Gastrocnemius medialis (tissue), 4 donors: ENCODE results near the gene FABP2. TPM values are rescaled to one million over a fixed set of nuclear protein-coding genes. Genes with fewer than 3 reads are reported as not detected.
A peak's percentile ranks its signal among the peaks of the same experiment; 100 is the strongest.
"Not testable (repeated sequence)": the region's sequence is repeated elsewhere in the genome, so short reads cannot be mapped to it uniquely, and the experiment has no call there.

ENCODE experiments used
- ATAC-seq, 2 donors: fragments of 150-250 bp; one replicate each; pipeline ENCODE4 v1.9.1; 2016
- DNase-seq, 2 donors: peaks; one replicate each; pipeline ENCODE4 v3.0.0-alpha.2; 2019
- H3K27ac ChIP-seq, 4 donors: fragments of 200-600 bp; sonication (generic); 1 replicate in 1 of 4; 2 replicates in 3 of 4; pipeline ENCODE4 v1.5.1; 2016 to 2018; ENCODE audit warnings: mild to moderate bottlenecking in 2 of 4, moderate library complexity in 1 of 4
- H3K27me3 ChIP-seq, 3 donors: fragments of 200-600 bp; sonication (generic) in 2 of 3; 1 replicate in 1 of 3; 2 replicates in 2 of 3; pipeline versions ENCODE4 v1.5.1 to v1.6.0; 2016 to 2019; ENCODE audit warnings: mild to moderate bottlenecking in 1 of 3, moderate library complexity in 1 of 3
- H3K36me3 ChIP-seq, 2 donors: fragments of 200-600 bp; sonication (generic) in 1 of 2; one replicate each; pipeline ENCODE4 v1.5.1; 2017 to 2018
- H3K4me1 ChIP-seq, 2 donors: fragments of 200-600 bp; sonication (generic) in 1 of 2; one replicate each; pipeline ENCODE4 v1.5.1; 2016 to 2017; ENCODE audit warnings: mild to moderate bottlenecking in 2 of 2
- H3K4me3 ChIP-seq, 4 donors: fragments of 200-600 bp; sonication (generic) in 3 of 4; 1 replicate in 1 of 4; 2 replicates in 3 of 4; pipeline ENCODE4 v1.5.1; 2016 to 2019; ENCODE audit warnings: mild to moderate bottlenecking in 2 of 4
- H3K9me3 ChIP-seq, 3 donors: fragments of 200-600 bp; sonication (generic) in 2 of 3; 1 replicate in 1 of 3; 2 replicates in 2 of 3; pipeline ENCODE4 v1.5.1; 2016 to 2019
- POLR2A ChIP-seq, 2 donors: fragments of 450-650 bp; IDR thresholded peaks; one replicate each; pipeline ENCODE4 v1.6.1; 2017; ENCODE audit warnings: antibody characterized with exemption in 2 of 2, mild to moderate bottlenecking in 2 of 2, moderate library complexity in 2 of 2
- in situ Hi-C, 4 donors: fragments of 200-750 bp; cut with MboI; loops; one replicate each; pipeline versions ENCODE4 v1.15.0 to v1.8.0; 2017; ENCODE audit warnings: low sequenced_read_pairs in 4 of 4
- intact Hi-C: fragments of 100-400 bp; cut with DNase I; formaldehyde crosslinking; loops from one replicate; pipeline ENCODE4 v1.15.1; 2023; ENCODE audit warnings: low total_unique reads
- total RNA-seq, 4 donors: library from RNA; depleted of rRNA; stranded (reverse); fragments of >200 nt; gene quantifications; one replicate each; pipeline versions ENCODE4 v1.1.0 to v1.2.3, GENCODE V29; 2016
- TF ChIP-seq, protein P1 (sequence below), 5 experiments: fragments of 450-650 bp in 3 of 5; fragments of 200-600 bp in 2 of 5; sonication (generic) in 2 of 5; IDR thresholded peaks in 4 of 5; conservative IDR thresholded peaks in 1 of 5; 1 replicate in 4 of 5; 2 replicates in 1 of 5; pipeline ENCODE4 v1.5.1; 2016 to 2019; ENCODE audit warnings: antibody characterized with exemption in 5 of 5, mild to moderate bottlenecking in 3 of 5, moderate library complexity in 3 of 5

The FABP2 gene
- total RNA-seq, result under 1 TPM in 1 of 4 donors, not detected in 3; 0.15 TPM

DNA sequence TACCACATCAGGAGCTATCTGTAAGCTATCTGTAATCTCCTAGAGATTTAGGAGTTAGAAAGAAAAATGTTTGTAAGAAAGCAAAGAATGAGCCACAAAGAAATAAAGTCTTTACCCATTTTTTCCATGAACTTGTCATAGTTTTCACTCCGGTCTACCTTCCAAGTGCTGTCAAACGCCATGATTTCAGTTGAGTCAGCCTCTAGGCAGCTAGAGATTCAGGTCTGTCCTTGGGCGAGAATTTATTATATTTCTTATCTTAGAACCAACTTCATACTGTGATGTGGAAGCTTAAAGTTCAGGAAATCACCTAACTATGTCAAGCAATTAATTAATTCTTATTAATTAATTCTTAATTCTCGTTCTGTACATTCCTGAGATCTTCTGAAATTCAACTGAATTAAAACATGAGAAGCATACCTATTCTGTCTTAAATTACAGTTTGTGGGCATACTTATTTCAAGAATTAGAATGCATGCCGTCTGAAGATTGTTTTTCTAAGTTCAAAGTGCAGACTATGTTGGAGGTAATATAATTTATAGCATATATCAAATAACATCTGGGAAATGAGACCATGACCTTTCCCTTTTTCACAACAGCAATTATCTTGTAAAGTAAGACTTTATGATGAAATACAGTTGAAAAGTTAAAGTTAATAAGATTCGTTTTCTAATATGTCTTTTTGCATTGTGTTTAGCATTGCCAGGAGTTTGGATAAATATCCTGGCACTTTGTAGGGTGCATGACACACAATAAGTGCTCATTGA, at the start of gene FABP2:
Gene FABP2 (minus strand): TSS at position 218 of the 767 bp plus-strand sequence. CDS start 36 bp downstream, at position 182.
- in situ Hi-C loops, result no loop called here
- ATAC-seq, result no peak

DNA sequence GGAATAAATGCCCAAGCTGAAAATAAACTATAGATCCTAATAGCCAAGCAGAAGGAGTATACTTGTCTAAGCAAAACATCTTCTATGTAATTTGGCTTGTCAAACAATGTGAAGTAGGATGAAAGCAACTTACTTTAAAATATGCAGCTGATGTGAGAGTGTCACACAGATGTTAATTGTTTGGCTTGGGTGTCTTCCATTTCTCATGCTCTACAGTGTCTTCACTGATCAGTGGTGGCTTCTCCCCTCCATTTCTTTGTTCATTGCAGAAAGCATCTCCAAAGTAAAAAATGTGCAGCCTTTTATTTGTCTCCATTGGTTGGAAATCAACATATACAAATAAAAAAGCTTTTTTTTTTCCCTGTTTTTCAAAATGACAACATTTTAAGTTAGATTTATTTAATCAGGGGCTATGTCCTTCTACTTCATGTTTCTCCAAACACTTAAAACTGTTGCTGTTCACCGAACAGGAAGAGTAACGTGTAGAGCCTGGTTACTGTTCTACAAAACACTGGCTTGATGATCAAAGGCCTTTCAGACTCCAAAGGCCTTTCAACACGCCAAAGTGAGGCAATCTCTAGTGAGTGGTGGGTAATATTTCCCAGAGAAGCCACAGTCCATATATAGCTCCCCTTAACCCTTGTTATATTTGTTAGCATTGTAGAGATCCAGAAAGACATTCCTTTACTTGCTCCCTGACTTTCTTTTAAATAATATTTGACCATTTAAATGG, 49.2 kb upstream of the FABP2 start:
- H3K4me3 ChIP-seq, H3K27me3 ChIP-seq, in situ Hi-C loops, H3K27ac ChIP-seq, H3K9me3 ChIP-seq, DNase-seq, ATAC-seq, H3K36me3 ChIP-seq, H3K4me1 ChIP-seq, intact Hi-C loops: not testable (repeated sequence)

More for the DNA sequence above, at the start of gene FABP2:
- no peaks in the 10 kb centered on the region for H3K4me1 ChIP-seq
- intact Hi-C loops, result no loop called here
- H3K9me3 ChIP-seq, result no peaks in the 10 kb centered on the region
- no peak within 1 kb of the TSS for H3K27ac ChIP-seq
- H3K4me3 ChIP-seq, result no peak within 1 kb of the TSS
- DNase-seq, result no peak
- no peaks in the 10 kb centered on the region for H3K27me3 ChIP-seq
- no peak for TF ChIP-seq POLR2A (IDR thresholded peaks at IDR 0.05)
- TF ChIP-seq, protein P1, sequence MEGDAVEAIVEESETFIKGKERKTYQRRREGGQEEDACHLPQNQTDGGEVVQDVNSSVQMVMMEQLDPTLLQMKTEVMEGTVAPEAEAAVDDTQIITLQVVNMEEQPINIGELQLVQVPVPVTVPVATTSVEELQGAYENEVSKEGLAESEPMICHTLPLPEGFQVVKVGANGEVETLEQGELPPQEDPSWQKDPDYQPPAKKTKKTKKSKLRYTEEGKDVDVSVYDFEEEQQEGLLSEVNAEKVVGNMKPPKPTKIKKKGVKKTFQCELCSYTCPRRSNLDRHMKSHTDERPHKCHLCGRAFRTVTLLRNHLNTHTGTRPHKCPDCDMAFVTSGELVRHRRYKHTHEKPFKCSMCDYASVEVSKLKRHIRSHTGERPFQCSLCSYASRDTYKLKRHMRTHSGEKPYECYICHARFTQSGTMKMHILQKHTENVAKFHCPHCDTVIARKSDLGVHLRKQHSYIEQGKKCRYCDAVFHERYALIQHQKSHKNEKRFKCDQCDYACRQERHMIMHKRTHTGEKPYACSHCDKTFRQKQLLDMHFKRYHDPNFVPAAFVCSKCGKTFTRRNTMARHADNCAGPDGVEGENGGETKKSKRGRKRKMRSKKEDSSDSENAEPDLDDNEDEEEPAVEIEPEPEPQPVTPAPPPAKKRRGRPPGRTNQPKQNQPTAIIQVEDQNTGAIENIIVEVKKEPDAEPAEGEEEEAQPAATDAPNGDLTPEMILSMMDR (IDR thresholded peaks at IDR 0.05 in 4 of 5, conservative IDR thresholded peaks at IDR 0.05 in 1 of 5), result no peak
- H3K36me3 ChIP-seq, result no peaks in the 10 kb centered on the region

DNA sequence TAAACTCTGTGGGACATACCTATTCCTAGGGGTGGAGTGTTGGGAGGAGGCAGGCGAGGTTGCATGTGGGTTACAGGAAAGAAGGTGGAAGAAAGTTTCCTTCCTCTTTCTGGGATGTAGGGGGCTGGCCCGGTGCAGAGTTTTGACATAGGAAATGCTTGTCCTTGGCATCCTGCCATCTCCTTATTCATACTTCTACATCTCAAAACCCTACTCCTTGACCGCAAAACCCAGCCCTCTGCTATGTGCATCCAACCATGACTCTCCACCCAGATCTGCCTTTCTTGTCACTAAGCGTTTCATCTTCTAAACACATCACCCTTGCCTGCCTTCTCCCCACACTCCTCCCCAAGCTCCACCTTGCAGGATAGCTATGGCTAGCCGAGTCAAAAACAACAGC, 48.5 kb upstream of the FABP2 start:
- ATAC-seq, result peak in 1 of 2 donors; percentile 26
- in situ Hi-C loops, H3K27ac ChIP-seq, H3K27me3 ChIP-seq, intact Hi-C loops, H3K4me1 ChIP-seq, DNase-seq, H3K9me3 ChIP-seq, H3K36me3 ChIP-seq, H3K4me3 ChIP-seq: not testable (repeated sequence)

DNA sequence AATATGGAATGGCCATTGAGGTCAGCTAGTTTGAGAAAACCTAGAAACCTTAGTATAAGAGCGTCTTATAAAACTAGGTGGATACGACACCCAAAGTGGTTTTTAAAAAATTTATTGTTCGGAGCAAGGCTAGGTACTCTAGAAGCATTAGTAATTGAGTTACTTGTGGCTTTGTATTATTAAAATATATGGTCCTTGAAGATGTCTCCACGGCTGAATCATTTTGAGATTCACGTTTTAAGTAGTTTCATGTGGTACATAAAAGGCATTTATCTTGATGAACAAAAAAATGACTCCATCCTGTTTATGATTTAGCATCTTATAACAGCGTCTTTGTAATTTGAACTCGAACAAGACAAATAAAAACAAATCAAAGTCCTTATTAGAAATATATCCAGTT, 44.9 kb upstream of the FABP2 start:
- in situ Hi-C loops, H3K27me3 ChIP-seq, H3K27ac ChIP-seq, ATAC-seq, H3K9me3 ChIP-seq, intact Hi-C loops, H3K36me3 ChIP-seq, DNase-seq, H3K4me1 ChIP-seq, H3K4me3 ChIP-seq: not testable (repeated sequence)

DNA sequence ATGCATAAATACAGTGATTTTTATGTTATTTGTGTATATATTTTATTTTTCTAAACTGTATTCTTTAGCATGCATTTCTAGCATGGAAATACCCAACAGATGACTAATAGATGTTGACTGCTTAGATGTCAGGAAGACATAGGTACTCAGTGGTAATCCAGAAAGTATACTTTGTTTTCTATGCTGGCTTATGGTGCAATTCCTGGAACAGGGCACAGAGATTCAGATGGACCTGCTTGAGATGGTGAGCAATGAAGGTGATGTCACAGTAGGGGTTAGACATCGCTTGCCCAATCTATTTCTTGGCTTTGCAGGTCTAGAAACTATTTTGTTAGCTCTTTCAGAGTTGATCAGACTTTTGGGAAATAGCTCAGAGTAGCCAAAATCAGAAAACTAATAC, 42.3 kb upstream of the FABP2 start:
- H3K27me3 ChIP-seq, H3K27ac ChIP-seq, ATAC-seq, in situ Hi-C loops, intact Hi-C loops, DNase-seq, H3K9me3 ChIP-seq, H3K36me3 ChIP-seq, H3K4me3 ChIP-seq, H3K4me1 ChIP-seq: not testable (repeated sequence)

DNA sequence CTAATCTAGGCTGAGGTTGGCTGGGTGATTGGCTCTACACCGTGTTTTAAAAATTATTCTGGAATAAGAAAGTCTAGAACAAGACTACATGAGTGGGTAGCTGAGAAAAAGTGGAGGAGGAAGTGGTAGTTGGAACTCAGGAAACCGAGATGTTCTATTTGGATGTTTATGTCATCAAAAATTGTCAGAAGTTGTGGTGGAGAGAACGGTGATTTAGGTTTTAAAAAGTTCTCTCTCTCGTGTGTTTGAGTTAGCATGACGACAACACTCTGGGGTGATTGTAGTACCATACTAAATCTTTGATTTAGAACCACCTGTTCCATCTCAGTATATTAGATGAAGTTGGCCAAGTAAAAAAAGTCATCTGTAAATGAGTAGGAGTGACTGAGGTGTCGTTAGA, 41.4 kb upstream of the FABP2 start:
- H3K27me3 ChIP-seq, DNase-seq, ATAC-seq, H3K9me3 ChIP-seq, H3K4me1 ChIP-seq, H3K36me3 ChIP-seq, in situ Hi-C loops, H3K27ac ChIP-seq, H3K4me3 ChIP-seq, intact Hi-C loops: not testable (repeated sequence)

DNA sequence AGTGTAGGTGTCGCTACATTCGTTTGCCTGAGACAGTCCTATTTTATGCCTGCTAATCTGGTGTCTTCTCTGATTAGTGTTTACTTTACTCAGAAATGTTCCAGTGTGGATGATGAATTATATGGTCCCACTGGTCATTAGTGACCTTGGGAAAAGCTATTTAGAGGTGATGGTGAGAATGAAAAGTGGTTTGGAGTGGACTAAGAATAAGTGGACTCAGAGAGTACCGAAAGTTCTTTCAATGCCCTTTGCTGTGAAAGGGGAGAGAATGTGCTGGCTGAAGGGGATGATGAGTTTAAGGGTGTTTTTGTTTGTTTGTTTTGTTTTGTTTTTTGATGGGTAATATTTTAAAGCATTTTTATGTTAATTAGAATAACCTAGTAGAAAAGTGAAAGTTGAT, 40.5 kb upstream of the FABP2 start:
- ATAC-seq, DNase-seq, intact Hi-C loops, H3K27me3 ChIP-seq, H3K4me3 ChIP-seq, H3K9me3 ChIP-seq, H3K27ac ChIP-seq, H3K4me1 ChIP-seq, in situ Hi-C loops, H3K36me3 ChIP-seq: not testable (repeated sequence)

DNA sequence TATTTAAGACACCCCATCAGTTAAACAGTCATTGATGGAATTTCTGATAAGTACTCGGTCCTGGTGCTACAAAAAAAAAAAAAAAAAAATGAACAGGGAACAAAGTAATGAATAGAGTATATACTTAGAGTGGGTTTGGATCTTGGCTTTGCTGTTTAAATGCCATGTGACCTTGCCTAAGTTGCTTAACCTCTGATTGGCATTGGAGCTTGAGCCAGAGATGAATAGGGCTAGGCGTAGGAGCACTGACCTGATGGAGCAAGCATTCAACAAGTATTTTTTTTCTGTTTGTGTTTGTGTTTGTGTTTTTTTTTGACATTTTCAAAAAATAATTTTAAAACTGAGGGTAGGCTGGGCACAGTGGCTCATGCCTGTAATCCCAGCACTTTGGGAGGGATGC, 37.9 kb upstream of the FABP2 start:
- H3K4me3 ChIP-seq, intact Hi-C loops, H3K27ac ChIP-seq, ATAC-seq, DNase-seq, in situ Hi-C loops, H3K36me3 ChIP-seq, H3K27me3 ChIP-seq, H3K9me3 ChIP-seq: not testable (repeated sequence)
- peaks cover 9 to 15% of the 10 kb centered on the region in 2 donors for H3K4me1 ChIP-seq

DNA sequence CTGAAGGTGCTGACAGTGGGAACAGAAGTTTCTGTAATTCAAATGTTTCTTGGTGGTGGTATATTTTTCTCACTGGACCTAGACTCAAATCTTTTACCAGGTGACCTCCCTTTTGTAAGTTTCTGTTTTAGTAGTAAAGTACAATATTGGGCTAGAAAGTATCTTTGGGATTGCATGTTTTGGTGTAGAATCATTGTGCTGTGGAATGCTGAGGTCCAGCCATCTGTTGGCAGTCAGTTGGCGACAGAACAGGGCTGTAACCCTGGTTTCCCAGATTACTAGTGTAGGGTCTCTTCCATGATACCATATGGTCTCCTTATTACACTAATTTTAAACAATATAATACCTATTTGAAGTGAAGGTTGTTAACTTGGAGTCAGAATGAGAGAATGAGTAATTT, 34.9 kb upstream of the FABP2 start:
- in situ Hi-C loops, intact Hi-C loops, DNase-seq, H3K27ac ChIP-seq, ATAC-seq, H3K9me3 ChIP-seq, H3K4me3 ChIP-seq, H3K27me3 ChIP-seq, H3K36me3 ChIP-seq: not testable (repeated sequence)
- peaks cover 9 to 15% of the 10 kb centered on the region in 2 donors for H3K4me1 ChIP-seq

DNA sequence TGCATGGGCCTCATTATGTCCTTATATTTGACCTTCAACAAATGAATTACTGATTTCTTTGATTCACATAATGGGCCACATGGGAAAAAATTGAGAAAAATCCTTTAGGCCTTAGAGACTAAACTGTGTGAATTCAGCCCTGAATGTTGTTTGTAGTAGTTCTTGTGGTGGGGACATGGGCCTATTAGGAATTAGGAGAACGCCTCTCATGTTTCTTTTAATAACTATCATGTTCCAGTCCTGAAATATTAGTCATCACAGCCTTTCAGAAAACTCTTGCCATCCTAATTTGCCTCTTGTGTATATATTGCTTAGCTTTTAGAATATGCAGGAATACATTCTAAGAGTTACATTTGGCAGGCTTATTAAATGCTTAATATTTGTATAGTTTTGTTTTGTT, 34.1 kb upstream of the FABP2 start:
- DNase-seq, H3K4me3 ChIP-seq, H3K27me3 ChIP-seq, H3K9me3 ChIP-seq, in situ Hi-C loops, intact Hi-C loops, H3K36me3 ChIP-seq: not testable (repeated sequence)
- H3K27ac ChIP-seq, result peak overlapping the region in 1 of 4 donors; percentile 35
- peaks cover 9 to 15% of the 10 kb centered on the region in 2 donors for H3K4me1 ChIP-seq
- ATAC-seq, result peak; percentile 58 to 80

DNA sequence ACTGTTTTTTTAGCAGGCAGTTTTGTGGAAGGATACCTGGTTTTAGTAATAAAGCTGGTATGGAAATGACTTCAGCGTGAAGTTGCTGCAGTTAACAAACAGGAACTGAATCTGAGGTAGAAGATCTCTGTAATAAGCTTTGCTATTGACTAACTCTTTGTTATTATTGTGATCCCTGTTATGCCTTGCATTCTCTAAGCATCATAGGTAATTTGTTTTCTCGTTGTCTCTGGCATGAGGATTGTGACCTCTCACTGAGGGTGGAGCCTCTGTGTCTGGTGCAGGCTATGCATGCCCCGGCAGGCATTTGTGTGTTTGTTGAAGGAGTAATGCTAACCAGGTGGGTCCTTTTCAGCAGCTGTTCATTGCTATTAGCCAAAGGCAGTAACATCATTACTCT, 31.4 kb upstream of the FABP2 start:
- H3K27me3 ChIP-seq, H3K4me3 ChIP-seq, H3K36me3 ChIP-seq, H3K9me3 ChIP-seq, ATAC-seq, in situ Hi-C loops, intact Hi-C loops, DNase-seq, H3K27ac ChIP-seq: not testable (repeated sequence)
- peaks cover 9 to 15% of the 10 kb centered on the region in 2 donors for H3K4me1 ChIP-seq
